NB4 (cell line): ENCODE measurements around the gene GLMP.
A peak's percentile ranks its signal among the peaks of the same experiment; 100 is the strongest.

Experiments
- DNase-seq: peaks from one replicate; pipeline ENCODE4 v3.0.0; 2010; ENCODE audit warnings: low read depth
- H3K4me3 ChIP-seq: one replicate; pipeline ENCODE4 v1.5.1; 2011; ENCODE audit warnings: mild to moderate bottlenecking, low read depth, low read length, moderate library complexity
- CTCF ChIP-seq: IDR thresholded peaks from one replicate; pipeline ENCODE4 v1.5.1; 2012; ENCODE audit warnings: low read depth, low read length
- MAX ChIP-seq: IDR thresholded peaks from 2 replicates; pipeline ENCODE4 v1.6.1; 2011; ENCODE audit warnings: low read depth, low read length
- MYC ChIP-seq: IDR thresholded peaks from 2 replicates; pipeline ENCODE4 v1.6.1; 2011; ENCODE audit warnings: low read depth, low read length
- POLR2A ChIP-seq: IDR thresholded peaks from 2 replicates; pipeline ENCODE4 v1.6.1; 2011; ENCODE audit warnings: mild to moderate bottlenecking; ENCODE audit not compliant: insufficient read length; ENCODE audit errors: extremely low read depth

Gene GLMP

GRCh38 chr1:156289857-156290256 is 5.6 kb downstream of the GLMP start:
- no peak for DNase-seq
- no peak overlapping the region for H3K4me3 ChIP-seq
- TF ChIP-seq MYC (no peak), POLR2A (no peak), MAX (no peak), CTCF (no peak)

GRCh38 chr1:156286061-156286460 is 9.4 kb downstream of the GLMP start:
- TF ChIP-seq MAX (no peak), MYC (no peak), CTCF (no peak), POLR2A (no peak)

GRCh38 chr1:156285437-156285836 is 10.0 kb downstream of the GLMP start:
- DNase-seq = no peak
- H3K4me3 ChIP-seq = no peak overlapping the region
- TF ChIP-seq MYC (no peak), POLR2A (no peak), CTCF (no peak), MAX (no peak)

More at GRCh38 chr1:156286061-156286460, 9.4 kb downstream of the GLMP start:
- no peak for DNase-seq
- H3K4me3 ChIP-seq = no peak overlapping the region

- DNase-seq = peak; percentile 49
- no peak for TF ChIP-seq MYC
- TF ChIP-seq MAX = no peak
- no peak overlapping the region for H3K4me3 ChIP-seq
Observed at GRCh38 chr1:156284757-156285156, 10.7 kb downstream of the GLMP start.

GRCh38 chr1:156284112-156284511 is 11.4 kb downstream of the GLMP start, which contains the start of gene TMEM79:
TSS of gene TMEM79 (plus strand) at chr1:156284325. CDS start at chr1:156285227, 902 bp downstream.
- TF ChIP-seq MAX (no peak), MYC (no peak), CTCF (no peak), POLR2A (no peak)
- DNase-seq = no peak
- peak within 1 kb of the TSS; percentile 91 for H3K4me3 ChIP-seq

GRCh38 chr1:156283521-156283920 is 12.0 kb downstream of the GLMP start:
- TF ChIP-seq MAX (no peak), CTCF (no peak), POLR2A (no peak), MYC (no peak)
- no peak for DNase-seq
- peak overlapping the region; percentile 91 for H3K4me3 ChIP-seq
